ENCODE results near the gene DDX24. TPM values are rescaled to one million over a fixed set of nuclear protein-coding genes. Genes with fewer than 3 reads are reported as not detected.
A peak's percentile ranks its signal among the peaks of the same experiment; 100 is the strongest.

DDX24 gene
- total and polyA plus RNA-seq, 2 experiments from 2014 or later, result 127 to 145 TPM

GRCh38 chr14:94104731-94105130, 23.7 kb upstream of the DDX24 start:
- no peaks in the 10 kb centered on the region for H3K9me3 ChIP-seq (ENCODE audit: low read depth)
- DNase-seq (ENCODE audit: low spot score), result no peak
- H3K4me1 ChIP-seq (ENCODE audit: insufficient read depth), result peaks cover 6% of the 10 kb centered on the region
- H3K79me2 ChIP-seq, result no peaks in the 10 kb centered on the region
- WGBS (ENCODE audit: low lambda C conversion rate, missing lambda C conversion rate), result 96% methylated on average over 10 of the region's 10 CpGs
- H3K27me3 ChIP-seq, result no peaks in the 10 kb centered on the region
- no peak overlapping the region for H3K4me2 ChIP-seq
- H3K36me3 ChIP-seq (replicated peaks; ENCODE audit: insufficient read depth, low read depth), result no peaks in the 10 kb centered on the region
- no peak overlapping the region for H3K4me3 ChIP-seq
- H2AFZ ChIP-seq, result no peak overlapping the region
- no peak overlapping the region for H3K27ac ChIP-seq
- H3K9me2 ChIP-seq (replicated peaks; ENCODE audit: insufficient read depth), result no peaks in the 10 kb centered on the region
- TF ChIP-seq EZH2 (IDR thresholded peaks at IDR 0.05; ENCODE audit: borderline replicate concordance) (no peak), EZH2phosphoT487 (IDR thresholded peaks at IDR 0.05; ENCODE audit: low read depth, severe bottlenecking, unreplicated experiment) (no peak)
- TF ChIP-seq, protein P1, sequence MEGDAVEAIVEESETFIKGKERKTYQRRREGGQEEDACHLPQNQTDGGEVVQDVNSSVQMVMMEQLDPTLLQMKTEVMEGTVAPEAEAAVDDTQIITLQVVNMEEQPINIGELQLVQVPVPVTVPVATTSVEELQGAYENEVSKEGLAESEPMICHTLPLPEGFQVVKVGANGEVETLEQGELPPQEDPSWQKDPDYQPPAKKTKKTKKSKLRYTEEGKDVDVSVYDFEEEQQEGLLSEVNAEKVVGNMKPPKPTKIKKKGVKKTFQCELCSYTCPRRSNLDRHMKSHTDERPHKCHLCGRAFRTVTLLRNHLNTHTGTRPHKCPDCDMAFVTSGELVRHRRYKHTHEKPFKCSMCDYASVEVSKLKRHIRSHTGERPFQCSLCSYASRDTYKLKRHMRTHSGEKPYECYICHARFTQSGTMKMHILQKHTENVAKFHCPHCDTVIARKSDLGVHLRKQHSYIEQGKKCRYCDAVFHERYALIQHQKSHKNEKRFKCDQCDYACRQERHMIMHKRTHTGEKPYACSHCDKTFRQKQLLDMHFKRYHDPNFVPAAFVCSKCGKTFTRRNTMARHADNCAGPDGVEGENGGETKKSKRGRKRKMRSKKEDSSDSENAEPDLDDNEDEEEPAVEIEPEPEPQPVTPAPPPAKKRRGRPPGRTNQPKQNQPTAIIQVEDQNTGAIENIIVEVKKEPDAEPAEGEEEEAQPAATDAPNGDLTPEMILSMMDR (IDR thresholded peaks at IDR 0.05; ENCODE audit: poor library complexity), result no peak
- H4K20me1 ChIP-seq (ENCODE audit: insufficient read depth, poor library complexity, severe bottlenecking), result no peaks in the 10 kb centered on the region

DNA sequence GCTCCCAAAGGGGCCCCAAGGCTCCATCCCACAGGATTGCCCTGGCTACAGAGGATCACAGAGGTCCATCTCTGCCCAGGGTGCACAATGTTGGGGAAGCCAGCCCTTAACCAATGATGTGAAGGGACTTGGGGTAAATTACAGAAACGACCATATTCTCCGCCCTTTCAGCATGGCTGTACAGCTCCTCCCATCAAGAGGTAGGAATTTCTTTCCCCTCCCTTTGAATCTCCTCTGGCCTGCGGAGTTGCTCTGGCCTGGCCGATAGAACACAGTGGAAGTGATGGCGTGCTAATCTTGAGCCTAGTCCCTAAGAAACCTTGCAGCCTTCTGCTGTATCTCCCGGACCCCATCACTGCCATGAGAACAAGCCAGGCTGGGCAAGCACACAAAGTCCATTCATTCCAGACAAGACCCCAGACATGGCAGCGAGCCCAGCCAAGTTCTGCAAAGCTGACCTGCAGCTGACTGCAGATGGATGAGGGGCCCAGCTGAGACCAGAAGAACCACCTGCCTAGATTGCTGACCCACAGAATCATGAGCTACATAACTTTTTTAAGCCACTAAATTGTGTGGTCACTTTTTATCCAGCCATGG, 22.6 kb upstream of the DDX24 start:
- WGBS (ENCODE audit: low lambda C conversion rate, missing lambda C conversion rate), result 84% methylated on average over 7 of the region's 7 CpGs

DNA sequence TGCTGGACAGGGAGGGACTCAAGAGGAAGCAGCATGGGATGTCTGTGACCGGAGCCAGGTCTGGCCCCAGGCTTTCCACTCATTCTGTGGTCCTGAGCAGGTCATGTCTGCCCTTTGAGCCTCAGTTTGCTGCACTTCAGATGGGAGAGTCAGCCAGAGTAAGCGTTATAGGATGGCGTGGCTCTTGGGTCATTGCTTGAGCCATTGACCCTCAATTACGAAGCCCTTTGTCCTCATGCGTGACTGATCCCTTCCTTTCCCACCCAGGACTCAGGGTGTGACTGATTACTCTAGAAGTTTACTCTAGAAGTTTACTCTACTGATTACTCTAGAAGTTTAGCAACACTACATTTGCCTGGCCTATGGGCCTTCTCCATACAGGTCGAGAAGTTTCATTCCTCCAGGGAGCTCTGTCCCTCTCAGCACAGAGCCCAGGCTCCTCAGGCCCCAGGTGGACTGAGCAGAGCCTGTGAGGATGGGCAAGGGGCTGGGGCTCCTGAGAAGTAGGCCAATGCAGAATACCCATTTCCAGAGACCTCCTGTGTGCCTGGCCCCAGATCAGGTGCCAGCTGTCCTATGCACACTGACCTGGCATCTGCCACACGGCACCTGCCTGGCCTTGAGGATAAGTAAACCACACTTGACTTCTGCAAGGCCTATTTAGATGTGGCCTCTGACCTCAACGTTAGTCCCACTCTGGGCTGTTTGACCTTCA, 21.9 kb upstream of the DDX24 start:
- Histone ChIP-seq H3K4me1 (ENCODE audit: insufficient read depth) (peaks cover 6% of the 10 kb centered on the region), H3K9me3 (ENCODE audit: low read depth) (no peaks in the 10 kb centered on the region), H4K20me1 (ENCODE audit: insufficient read depth, poor library complexity, severe bottlenecking) (no peaks in the 10 kb centered on the region), H3K79me2 (no peaks in the 10 kb centered on the region), H3K27ac (peak overlapping the region; percentile 81), H3K27me3 (no peaks in the 10 kb centered on the region), H3K4me3 (no peak overlapping the region), H3K4me2 (no peak overlapping the region), H2AFZ (no peak overlapping the region), H3K9me2 (replicated peaks; ENCODE audit: insufficient read depth) (no peaks in the 10 kb centered on the region), H3K36me3 (replicated peaks; ENCODE audit: insufficient read depth, low read depth) (no peaks in the 10 kb centered on the region)
- WGBS (ENCODE audit: low lambda C conversion rate, missing lambda C conversion rate), result 78% methylated on average over 8 of the region's 8 CpGs
- DNase-seq (ENCODE audit: low spot score), result peak; percentile 40
- TF ChIP-seq EZH2 (IDR thresholded peaks at IDR 0.05; ENCODE audit: borderline replicate concordance), result no peak
- TF ChIP-seq EZH2phosphoT487 (IDR thresholded peaks at IDR 0.05; ENCODE audit: low read depth, severe bottlenecking, unreplicated experiment), result no peak

More for the DNA sequence above, 22.6 kb upstream of the DDX24 start:
- no peak overlapping the region for H3K4me2 ChIP-seq
- TF ChIP-seq EZH2phosphoT487 (IDR thresholded peaks at IDR 0.05; ENCODE audit: low read depth, severe bottlenecking, unreplicated experiment), result no peak
- TF ChIP-seq, protein P1 (IDR thresholded peaks at IDR 0.05; ENCODE audit: poor library complexity), result no peak
- TF ChIP-seq EZH2 (IDR thresholded peaks at IDR 0.05; ENCODE audit: borderline replicate concordance), result no peak
- peak overlapping the region; percentile 81 for H3K27ac ChIP-seq
- no peaks in the 10 kb centered on the region for H4K20me1 ChIP-seq (ENCODE audit: insufficient read depth, poor library complexity, severe bottlenecking)
- H3K4me3 ChIP-seq, result no peak overlapping the region
- H3K79me2 ChIP-seq, result no peaks in the 10 kb centered on the region
- peaks cover 6% of the 10 kb centered on the region for H3K4me1 ChIP-seq (ENCODE audit: insufficient read depth)
- no peaks in the 10 kb centered on the region for H3K9me2 ChIP-seq (replicated peaks; ENCODE audit: insufficient read depth)
- H2AFZ ChIP-seq, result no peak overlapping the region
- H3K9me3 ChIP-seq (ENCODE audit: low read depth), result no peaks in the 10 kb centered on the region
- DNase-seq (ENCODE audit: low spot score), result no peak
- no peaks in the 10 kb centered on the region for H3K27me3 ChIP-seq
- no peaks in the 10 kb centered on the region for H3K36me3 ChIP-seq (replicated peaks; ENCODE audit: insufficient read depth, low read depth)

- Histone ChIP-seq H3K36me3 (replicated peaks; ENCODE audit: insufficient read depth, low read depth) (no peaks in the 10 kb centered on the region), H3K4me1 (ENCODE audit: insufficient read depth) (peaks cover 6% of the 10 kb centered on the region), H2AFZ (no peak overlapping the region), H3K4me3 (no peak overlapping the region), H3K4me2 (no peak overlapping the region), H3K9me3 (ENCODE audit: low read depth) (no peaks in the 10 kb centered on the region), H3K27ac (no peak overlapping the region), H3K27me3 (no peaks in the 10 kb centered on the region), H4K20me1 (ENCODE audit: insufficient read depth, poor library complexity, severe bottlenecking) (no peaks in the 10 kb centered on the region), H3K79me2 (no peaks in the 10 kb centered on the region), H3K9me2 (replicated peaks; ENCODE audit: insufficient read depth) (no peaks in the 10 kb centered on the region)
- 94% methylated on average over 10 of the region's 10 CpGs for WGBS (ENCODE audit: low lambda C conversion rate, missing lambda C conversion rate)
- no peak for DNase-seq (ENCODE audit: low spot score)
- TF ChIP-seq, protein P1 (IDR thresholded peaks at IDR 0.05; ENCODE audit: poor library complexity), result no peak
- no peak for TF ChIP-seq EZH2phosphoT487 (IDR thresholded peaks at IDR 0.05; ENCODE audit: low read depth, severe bottlenecking, unreplicated experiment)
- TF ChIP-seq EZH2 (IDR thresholded peaks at IDR 0.05; ENCODE audit: borderline replicate concordance), result no peak
These were observed 20.7 kb upstream of the DDX24 start for GRCh38 chr14:94101748-94102147.
